Neural progenitor cell (in vitro differentiated cells): ENCODE measurements around the gene PRR14L.
"Not testable (repeated sequence)": the region's sequence is repeated elsewhere in the genome, so short reads cannot be mapped to it uniquely, and the experiment has no call there.

Source experiments
- CTCF ChIP-seq: fragments of 200-600 bp; sonication (generic); IDR thresholded peaks from 2 replicates; pipeline ENCODE4 v1.5.1; 2017; ENCODE audit warnings: antibody characterized with exemption, mild to moderate bottlenecking
- EZH2 ChIP-seq: fragments of 200-600 bp; sonication (generic); IDR thresholded peaks from 2 replicates; pipeline ENCODE4 v1.6.1; 2017; ENCODE audit warnings: antibody characterized with exemption, mild to moderate bottlenecking, moderate library complexity

- TF ChIP-seq CTCF, EZH2: not testable (repeated sequence)
These were observed 38.7 kb downstream of the PRR14L start for GRCh38 chr22:31711226-31711625.
